DOHH2 (cell line): Measurements from ENCODE around the gene SULT6B1.
A peak's percentile ranks its signal among the peaks of the same experiment; 100 is the strongest.
"Not testable (repeated sequence)": the region's sequence is repeated elsewhere in the genome, so short reads cannot be mapped to it uniquely, and the experiment has no call there.

Experiments
- H3F3A ChIP-seq: fragments of 200-600 bp; sonication (generic), shearing (Covaris generic); 2 replicates; pipeline ENCODE4 v1.6.0; 2016; ENCODE audit warnings: antibody characterized with exemption, mild to moderate bottlenecking; ENCODE audit not compliant: control insufficient read depth, insufficient read depth
- H3K27ac ChIP-seq: fragments of 200-600 bp; sonication (generic); 2 replicates; pipeline ENCODE4 v1.5.1; 2014; ENCODE audit warnings: low read depth, mild to moderate bottlenecking, low read length, moderate library complexity
- H3K27me3 ChIP-seq: fragments of 200-600 bp; sonication (generic); 2 replicates; pipeline ENCODE4 v1.6.1; 2014; ENCODE audit warnings: mild to moderate bottlenecking, low read length, mixed read lengths; ENCODE audit not compliant: control insufficient read depth
- H3K36me3 ChIP-seq: fragments of 200-600 bp; sonication (generic); 2 replicates; pipeline ENCODE4 v1.6.1; 2014; ENCODE audit warnings: mild to moderate bottlenecking, low read length, moderate library complexity, mixed read lengths; ENCODE audit not compliant: control insufficient read depth
- H3K4me1 ChIP-seq: fragments of 200-600 bp; sonication (generic); 2 replicates; pipeline ENCODE4 v1.6.1; 2014; ENCODE audit warnings: mild to moderate bottlenecking, low read length, mixed read lengths; ENCODE audit not compliant: control insufficient read depth
- H3K4me2 ChIP-seq: fragments of 200-600 bp; sonication (generic); 2 replicates; pipeline ENCODE4 v1.6.0; 2014; ENCODE audit warnings: mild to moderate bottlenecking, low read length, moderate library complexity
- H3K4me3 ChIP-seq: fragments of 200-600 bp; sonication (generic); 2 replicates; pipeline ENCODE4 v1.5.1; 2014; ENCODE audit warnings: mild to moderate bottlenecking, low read length, mixed read lengths
- H3K79me2 ChIP-seq: fragments of 200-600 bp; sonication (generic); 2 replicates; pipeline ENCODE4 v1.6.1; 2014; ENCODE audit warnings: mild to moderate bottlenecking, low read length, mixed read lengths; ENCODE audit not compliant: control insufficient read depth
- H3K9me2 ChIP-seq: fragments of 200-600 bp; sonication (generic); replicated peaks from 2 replicates; pipeline ENCODE4 v1.6.1; 2014; ENCODE audit warnings: mild to moderate bottlenecking, low read length, mixed read lengths; ENCODE audit not compliant: control insufficient read depth
- H3K9me3 ChIP-seq: fragments of 200-600 bp; sonication (generic); 2 replicates; pipeline ENCODE4 v1.6.1; 2014; ENCODE audit warnings: antibody characterized with exemption, low read length, mixed read lengths; ENCODE audit not compliant: control insufficient read depth, insufficient read depth
- H4K20me1 ChIP-seq: fragments of 200-600 bp; sonication (generic); 2 replicates; pipeline ENCODE4 v1.6.0; 2014; ENCODE audit warnings: low read depth, mild to moderate bottlenecking, antibody characterized with exemption, low read length, moderate library complexity; ENCODE audit not compliant: control insufficient read depth, insufficient read depth
- EZH2phosphoT487 ChIP-seq: fragments of 200-600 bp; sonication (generic); IDR thresholded peaks from 2 replicates; pipeline ENCODE4 v1.6.1; 2017; ENCODE audit warnings: borderline replicate concordance, mild to moderate bottlenecking, antibody characterized with exemption, low read length, moderate library complexity, mixed read lengths
- TF ChIP-seq, protein P1 (sequence below): fragments of 200-600 bp; sonication (generic); IDR thresholded peaks from one replicate; pipeline ENCODE4 v1.5.1; 2014; ENCODE audit warnings: antibody characterized with exemption, mild to moderate bottlenecking, low read depth, low read length; ENCODE audit not compliant: poor library complexity, severe bottlenecking

Gene SULT6B1

DNA sequence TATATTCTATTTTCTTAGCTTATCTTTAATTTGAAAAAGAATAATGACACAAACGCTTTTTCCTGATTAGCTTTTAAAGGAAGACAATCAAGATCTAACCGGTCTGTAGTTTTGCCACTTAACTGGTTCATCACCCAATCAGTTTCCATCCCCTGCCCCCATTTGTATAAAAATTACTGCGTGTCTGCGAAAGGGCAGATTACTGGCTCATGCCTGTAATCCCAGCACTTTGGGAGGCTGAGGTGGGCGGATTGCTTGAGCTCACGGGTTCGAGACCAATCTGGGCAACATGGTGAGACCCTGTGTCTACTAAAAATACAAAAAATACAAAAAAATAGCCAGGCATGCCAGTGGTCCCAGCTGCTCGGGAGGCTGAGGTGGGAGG is 10.2 kb upstream of the SULT6B1 start:
- H3K36me3 ChIP-seq = peaks cover 56% of the 10 kb centered on the region

DNA sequence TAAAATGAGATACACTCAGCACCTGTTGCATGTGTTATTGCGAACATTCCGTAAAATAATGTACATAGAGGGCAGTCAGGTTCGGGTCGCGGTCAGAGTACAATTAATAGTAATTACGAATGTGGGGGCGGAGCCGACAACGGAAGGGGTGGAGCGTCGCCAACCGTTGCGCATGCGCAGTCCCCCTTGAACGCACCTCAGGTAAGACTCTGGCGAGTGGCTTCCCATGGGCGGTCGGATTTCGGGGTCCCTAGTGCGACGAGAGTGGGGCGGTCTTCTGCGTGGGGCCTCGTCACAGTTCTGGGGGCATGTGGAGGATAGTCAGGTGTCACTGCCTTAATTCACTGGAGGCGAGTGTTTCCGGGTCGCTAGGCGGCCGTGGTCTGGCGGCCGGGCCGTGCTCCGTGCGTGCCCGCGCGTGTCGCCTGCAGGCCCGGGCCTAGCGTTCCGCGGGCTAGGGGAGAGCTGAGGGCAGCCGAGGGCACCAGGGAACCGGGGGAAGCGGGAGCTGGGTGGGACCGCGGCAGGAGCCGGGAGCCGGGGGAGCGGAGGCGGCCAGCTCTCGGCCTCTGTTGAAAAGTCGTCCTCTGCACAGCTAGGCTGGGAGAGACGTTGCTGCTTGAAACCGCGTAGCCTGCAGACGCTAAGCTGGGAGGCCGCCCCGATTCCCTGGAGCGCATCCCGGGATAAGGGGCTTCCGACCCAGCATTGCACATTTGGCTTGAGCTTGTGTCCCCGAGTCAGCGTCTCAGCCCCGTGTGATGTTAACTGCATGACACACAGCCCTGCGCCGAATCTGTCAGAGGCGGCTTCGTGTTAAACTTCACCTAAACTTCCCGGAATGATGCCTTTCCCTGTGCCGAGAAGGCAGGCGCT is 8.1 kb upstream of the SULT6B1 start, which contains the start of gene CEBPZOS:
Gene CEBPZOS, plus strand, starts transcription at position 177 of the 876 bp plus-strand sequence. CDS start 3,209 bp downstream, outside the sequence.
- Histone ChIP-seq H3K4me1 (peaks cover 46% of the 10 kb centered on the region), H3K79me2 (peaks cover 51% of the 10 kb centered on the region), H3K27ac (peak within 1 kb of the TSS; percentile 88)

More for the DNA sequence above, 10.2 kb upstream of the SULT6B1 start:
- H3K4me1 ChIP-seq = peaks cover 51% of the 10 kb centered on the region
- peaks cover 63% of the 10 kb centered on the region for H3K79me2 ChIP-seq
- H3K9me2 ChIP-seq = no peaks in the 10 kb centered on the region
- H4K20me1 ChIP-seq = no peaks in the 10 kb centered on the region
- no peaks in the 10 kb centered on the region for H3K27me3 ChIP-seq
- no peak for TF ChIP-seq EZH2phosphoT487
- TF ChIP-seq, protein P1, sequence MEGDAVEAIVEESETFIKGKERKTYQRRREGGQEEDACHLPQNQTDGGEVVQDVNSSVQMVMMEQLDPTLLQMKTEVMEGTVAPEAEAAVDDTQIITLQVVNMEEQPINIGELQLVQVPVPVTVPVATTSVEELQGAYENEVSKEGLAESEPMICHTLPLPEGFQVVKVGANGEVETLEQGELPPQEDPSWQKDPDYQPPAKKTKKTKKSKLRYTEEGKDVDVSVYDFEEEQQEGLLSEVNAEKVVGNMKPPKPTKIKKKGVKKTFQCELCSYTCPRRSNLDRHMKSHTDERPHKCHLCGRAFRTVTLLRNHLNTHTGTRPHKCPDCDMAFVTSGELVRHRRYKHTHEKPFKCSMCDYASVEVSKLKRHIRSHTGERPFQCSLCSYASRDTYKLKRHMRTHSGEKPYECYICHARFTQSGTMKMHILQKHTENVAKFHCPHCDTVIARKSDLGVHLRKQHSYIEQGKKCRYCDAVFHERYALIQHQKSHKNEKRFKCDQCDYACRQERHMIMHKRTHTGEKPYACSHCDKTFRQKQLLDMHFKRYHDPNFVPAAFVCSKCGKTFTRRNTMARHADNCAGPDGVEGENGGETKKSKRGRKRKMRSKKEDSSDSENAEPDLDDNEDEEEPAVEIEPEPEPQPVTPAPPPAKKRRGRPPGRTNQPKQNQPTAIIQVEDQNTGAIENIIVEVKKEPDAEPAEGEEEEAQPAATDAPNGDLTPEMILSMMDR = no peak
- H3F3A ChIP-seq = peaks cover 29% of the 10 kb centered on the region
- peak overlapping the region; percentile 71 for H3K4me2 ChIP-seq
- H3K9me3 ChIP-seq = no peaks in the 10 kb centered on the region; the same call in 1 of the 2 replicates
- peak overlapping the region; percentile 80 for H3K4me3 ChIP-seq
- peak overlapping the region; percentile 88 for H3K27ac ChIP-seq

DNA sequence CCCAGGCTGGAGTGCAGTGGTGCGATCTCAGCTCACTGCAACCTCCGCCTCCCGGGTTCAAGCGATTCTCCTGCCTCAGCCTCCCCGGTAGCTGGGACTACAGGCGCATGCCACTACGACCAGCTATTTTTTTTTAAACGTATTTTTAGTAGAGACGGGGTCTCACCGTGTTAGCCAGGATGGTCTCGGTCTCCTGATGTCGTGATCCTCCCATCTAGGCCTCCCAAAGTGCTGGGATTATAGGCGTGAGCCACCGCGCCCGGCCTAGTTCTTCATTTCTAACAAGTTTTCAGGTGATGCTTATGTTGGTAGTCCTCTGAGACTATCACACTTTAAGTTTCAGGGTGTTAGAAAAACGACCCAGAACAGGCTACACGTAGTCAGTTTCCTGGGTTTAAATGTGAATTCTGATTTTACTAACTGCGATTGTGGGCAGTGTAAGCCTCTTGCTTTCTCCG is 7.4 kb upstream of the SULT6B1 start:
- not testable (repeated sequence) for H3F3A ChIP-seq, H4K20me1 ChIP-seq, H3K9me3 ChIP-seq, H3K27me3 ChIP-seq, H3K9me2 ChIP-seq
- H3K79me2 ChIP-seq = peaks cover 46% of the 10 kb centered on the region
- peak overlapping the region; percentile 88 for H3K27ac ChIP-seq
- peak overlapping the region; percentile 80 for H3K4me3 ChIP-seq
- H3K4me2 ChIP-seq = peak overlapping the region; percentile 71
- H3K4me1 ChIP-seq = peaks cover 41% of the 10 kb centered on the region
- peaks cover 30% of the 10 kb centered on the region for H3K36me3 ChIP-seq

More for the DNA sequence above, 8.1 kb upstream of the SULT6B1 start, which contains the start of gene CEBPZOS:
- Histone ChIP-seq H3F3A (peaks cover 16% of the 10 kb centered on the region), H3K36me3 (peaks cover 36% of the 10 kb centered on the region), H3K9me3 (no peaks in the 10 kb centered on the region), H3K4me3 (peak within 1 kb of the TSS; percentile 80), H3K9me2 (no peaks in the 10 kb centered on the region), H4K20me1 (no peaks in the 10 kb centered on the region), H3K4me2 (peak within 1 kb of the TSS; percentile 71), H3K27me3 (no peaks in the 10 kb centered on the region)
- TF ChIP-seq, protein P1 = no peak
- TF ChIP-seq EZH2phosphoT487 = no peak

DNA sequence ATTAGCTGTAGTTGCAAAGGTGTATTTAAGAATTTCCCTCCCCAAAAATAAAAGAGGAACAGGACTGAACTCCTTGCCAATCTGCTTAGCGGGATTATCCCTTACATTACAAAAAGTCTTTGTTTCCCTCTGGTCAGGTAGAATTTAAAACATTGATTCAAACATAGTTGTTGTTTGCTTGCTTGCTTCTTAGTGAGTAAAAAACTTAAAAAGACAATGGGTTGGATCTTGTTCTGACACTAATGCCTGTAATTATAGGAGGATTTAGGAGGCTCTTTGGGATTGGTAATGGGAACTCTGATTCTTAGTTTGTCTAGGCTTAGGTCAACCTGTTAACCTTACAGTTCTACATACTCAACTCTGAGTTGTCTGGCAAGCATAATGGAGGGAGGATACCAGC is 4.1 kb upstream of the SULT6B1 start:
- TF ChIP-seq, protein P1 = no peak
- no peak for TF ChIP-seq EZH2phosphoT487
- Histone ChIP-seq H3K36me3 (peaks cover 5% of the 10 kb centered on the region; the same call in 1 of the 2 replicates), H3K9me2 (no peaks in the 10 kb centered on the region), H3K27me3 (no peaks in the 10 kb centered on the region), H3K4me1 (peaks cover 11% of the 10 kb centered on the region), H3K27ac (no peak overlapping the region), H3K79me2 (peaks cover 13% of the 10 kb centered on the region), H3K9me3 (no peaks in the 10 kb centered on the region), H4K20me1 (no peaks in the 10 kb centered on the region), H3F3A (no peaks in the 10 kb centered on the region), H3K4me3 (no peak overlapping the region), H3K4me2 (no peak overlapping the region)
